ENCODE results near the gene GLYR1. TPM values are rescaled to one million over a fixed set of nuclear protein-coding genes. Genes with fewer than 3 reads are reported as not detected.

GLYR1 gene
- total and polyA plus RNA-seq, 9 of the 15 experiments (the other 6 are each of a cell fraction or from before 2014, with no cell fraction given), result 6.7 to 99.2 (median 60.2) TPM

- TF ChIP-seq ZBTB33 (CRISPR knock-in tag; IDR thresholded peaks at IDR 0.05) (peak; percentile 29; the same call in 1 of the 2 replicates), ZNF384 (IDR thresholded peaks at IDR 0.05; ENCODE audit: low read depth, low read length) (peak; percentile 64), NCOA4 (IDR thresholded peaks at IDR 0.05; ENCODE audit: partially characterized antibody) (no peak)
- CTCF ChIA-PET (ENCODE audit: low intra/inter-chr PET ratio), result no interaction called here
- BruUV-seq (replicated peaks), result no TSS peak
These were observed 54.1 kb downstream of the GLYR1 start for GRCh38 chr16:4792951-4793513.

More at GRCh38 chr16:4792951-4793513, 54.1 kb downstream of the GLYR1 start:
- Histone ChIP-seq H2AFZ (ENCODE audit: low read depth, low read length) (peak overlapping the region; percentile 55; the same call in 1 of the 2 replicates), H4K20me1 (replicated peaks; ENCODE audit: control insufficient read depth, insufficient read depth, low read length) (no peaks in the 10 kb centered on the region), H3K27ac (ENCODE audit: extremely low read depth, low read depth, low read length) (no peak overlapping the region), H3K79me2 (ENCODE audit: control insufficient read depth, insufficient read depth, low read length) (no peaks in the 10 kb centered on the region), H3K4me2 (ENCODE audit: insufficient read depth, low read length) (no peak overlapping the region), H3K4me1 (replicated peaks in 1 of 2; ENCODE audit: control insufficient read depth in 2 of 2, insufficient read depth in 2 of 2, low read length in 2 of 2) (peaks cover 10 to 40% of the 10 kb centered on the region in 2 experiments; a peak in 4 of 5 replicates), H3K9me1 (ENCODE audit: control insufficient read depth, insufficient read depth, low read length) (no peaks in the 10 kb centered on the region), H3K27me3 (ENCODE audit: control insufficient read depth in 2 of 2, insufficient read depth in 2 of 2, low read length in 2 of 2) (no peaks in the 10 kb centered on the region), H3K36me3 (ENCODE audit: control insufficient read depth, insufficient read depth, low read length) (peaks cover 3% of the 10 kb centered on the region; the same call in 1 of the 3 replicates), H3K9ac (ENCODE audit: insufficient read depth in 1 of 2, low read depth in 2 of 2, low read length in 2 of 2) (no peak overlapping the region), H3K4me3 (no peak overlapping the region), H3K9me3 (replicated peaks; ENCODE audit: control insufficient read depth, insufficient read depth, low read depth, low read length) (no peaks in the 10 kb centered on the region)
- no peak for ATAC-seq
- in situ Hi-C loops (cut with MboI) (no loop called here), intact Hi-C loops (cut with micrococcal nuclease) (no loop called here)
- POLR2A ChIA-PET, result interaction anchor here (0.6 kb wide), 1 partner anchor 15 kb away, joined by 3 read pairs; no protein-coding TSS in a partner anchor
- no peak for DNase-seq (ENCODE audit: extremely low read depth in 1 of 4, low spot score in 3 of 4)
- 36% methylated on average over 10 of the region's 13 CpGs for WGBS (ENCODE audit: insufficient coverage, low coverage, missing lambda C conversion rate)
- FAIRE-seq, result no peak

Data from K562 (cell line).